ENCODE results near the gene RBBP8.

GRCh38 chr18:23042133-23042532 is 109.0 kb downstream of the RBBP8 start:
- no peak for TF ChIP-seq CTCF (IDR thresholded peaks at IDR 0.05)
- TF ChIP-seq POLR2A (IDR thresholded peaks at IDR 0.05): no peak
